Neural progenitor cell (in vitro differentiated cells): ENCODE measurements around the gene NDNF.

Source experiments
- CTCF ChIP-seq: fragments of 200-600 bp; sonication (generic); IDR thresholded peaks from 2 replicates; pipeline ENCODE4 v1.5.1; 2017; ENCODE audit warnings: antibody characterized with exemption, mild to moderate bottlenecking
- EZH2 ChIP-seq: fragments of 200-600 bp; sonication (generic); IDR thresholded peaks from 2 replicates; pipeline ENCODE4 v1.6.1; 2017; ENCODE audit warnings: antibody characterized with exemption, mild to moderate bottlenecking, moderate library complexity
- EZH2phosphoT487 ChIP-seq: fragments of 200-600 bp; sonication (generic); IDR thresholded peaks from 2 replicates; pipeline ENCODE4 v1.6.1; 2017; ENCODE audit warnings: antibody characterized with exemption

DNA sequence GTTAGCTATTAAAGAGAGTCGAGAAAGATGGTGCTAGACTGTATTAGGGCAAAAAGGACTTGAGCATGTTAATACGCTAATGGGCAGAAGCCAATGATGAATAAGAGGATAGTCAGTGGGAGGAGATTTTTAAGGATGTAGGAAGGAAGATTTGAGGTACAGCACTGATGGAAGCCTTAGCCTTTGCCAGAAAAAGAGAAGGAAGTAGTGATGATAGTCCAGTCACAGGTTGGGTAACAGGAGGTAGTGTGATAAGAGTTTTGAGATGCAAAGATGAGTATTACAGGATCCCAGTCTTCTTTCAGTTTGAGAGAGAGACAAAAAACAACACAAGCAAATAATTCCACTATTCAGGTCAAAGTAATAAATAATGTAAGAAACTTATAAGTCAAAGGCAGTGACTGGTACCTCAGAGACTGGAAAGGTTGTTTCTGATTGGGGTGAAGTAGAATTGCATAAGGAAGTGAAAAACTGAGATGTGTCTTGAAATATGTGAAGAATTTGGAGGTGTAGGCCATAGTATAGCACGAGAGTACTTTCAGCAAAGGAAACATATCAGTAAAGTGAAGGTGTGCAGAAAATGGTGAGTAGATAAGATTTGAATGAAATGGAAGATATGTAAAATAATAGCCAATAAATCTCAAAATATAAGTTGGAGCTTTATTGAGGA lies 22.1 kb upstream of the NDNF start:
- TF ChIP-seq EZH2 = no peak
- TF ChIP-seq CTCF = no peak
- TF ChIP-seq EZH2phosphoT487 = no peak
